NOMO-1 treated with dmso at 0.1 percent for 144 hours (cell line): ENCODE data around the gene KLHL2.
"Not testable (repeated sequence)": the region's sequence is repeated elsewhere in the genome, so short reads cannot be mapped to it uniquely, and the experiment has no call there.

Experiments used
- DNase-seq: peaks from one replicate; lab custom pipeline; 2025; ENCODE audit not compliant: unreplicated experiment; lab: John Stamatoyannopoulos, UW

The KLHL2 gene, protein sequence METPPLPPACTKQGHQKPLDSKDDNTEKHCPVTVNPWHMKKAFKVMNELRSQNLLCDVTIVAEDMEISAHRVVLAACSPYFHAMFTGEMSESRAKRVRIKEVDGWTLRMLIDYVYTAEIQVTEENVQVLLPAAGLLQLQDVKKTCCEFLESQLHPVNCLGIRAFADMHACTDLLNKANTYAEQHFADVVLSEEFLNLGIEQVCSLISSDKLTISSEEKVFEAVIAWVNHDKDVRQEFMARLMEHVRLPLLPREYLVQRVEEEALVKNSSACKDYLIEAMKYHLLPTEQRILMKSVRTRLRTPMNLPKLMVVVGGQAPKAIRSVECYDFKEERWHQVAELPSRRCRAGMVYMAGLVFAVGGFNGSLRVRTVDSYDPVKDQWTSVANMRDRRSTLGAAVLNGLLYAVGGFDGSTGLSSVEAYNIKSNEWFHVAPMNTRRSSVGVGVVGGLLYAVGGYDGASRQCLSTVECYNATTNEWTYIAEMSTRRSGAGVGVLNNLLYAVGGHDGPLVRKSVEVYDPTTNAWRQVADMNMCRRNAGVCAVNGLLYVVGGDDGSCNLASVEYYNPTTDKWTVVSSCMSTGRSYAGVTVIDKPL

DNA sequence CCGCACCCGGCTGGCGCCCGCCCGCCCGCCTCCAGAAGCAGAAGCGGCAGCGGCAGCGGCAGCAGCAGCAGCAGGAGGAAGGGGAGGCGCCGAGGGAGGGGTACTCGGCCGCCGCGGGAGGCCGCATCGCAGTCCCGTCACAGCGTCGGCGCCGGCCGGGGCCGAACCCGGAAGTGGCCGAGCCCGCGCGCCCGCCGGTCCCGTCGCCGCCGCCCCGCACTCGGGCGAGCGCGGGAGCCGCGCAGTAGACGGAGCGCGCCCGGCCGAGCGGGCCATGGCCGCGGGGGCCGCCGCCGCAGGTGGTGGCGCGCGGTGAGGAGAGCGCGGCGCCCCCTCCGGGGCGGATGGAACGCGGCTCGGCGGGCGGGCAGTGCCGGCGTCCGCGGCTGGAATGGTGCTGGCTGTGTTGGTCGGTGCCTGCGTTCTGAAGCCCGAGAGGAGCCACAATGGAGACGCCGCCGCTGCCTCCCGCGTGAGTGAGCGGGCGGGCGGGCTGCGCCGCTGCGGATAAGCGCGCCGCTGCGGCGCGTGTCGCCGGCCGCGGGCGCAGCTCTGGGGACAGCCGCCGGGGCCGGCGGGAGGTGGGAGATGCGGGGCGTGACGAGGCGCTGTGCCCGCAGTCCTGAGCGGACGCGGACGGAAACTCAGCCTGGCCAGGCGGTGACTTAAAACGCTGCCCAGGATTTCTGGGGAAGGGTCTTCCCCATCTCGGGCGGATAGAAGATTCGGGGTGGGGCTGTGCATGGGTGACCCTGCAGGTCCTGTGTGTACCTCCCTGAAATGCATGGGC lies at the start of gene KLHL2:
Gene KLHL2, plus strand, starts transcription at position 131 of the 790 bp plus-strand sequence. Its CDS starts 316 bp downstream, at position 447.
- DNase-seq: peak; percentile 82

DNA sequence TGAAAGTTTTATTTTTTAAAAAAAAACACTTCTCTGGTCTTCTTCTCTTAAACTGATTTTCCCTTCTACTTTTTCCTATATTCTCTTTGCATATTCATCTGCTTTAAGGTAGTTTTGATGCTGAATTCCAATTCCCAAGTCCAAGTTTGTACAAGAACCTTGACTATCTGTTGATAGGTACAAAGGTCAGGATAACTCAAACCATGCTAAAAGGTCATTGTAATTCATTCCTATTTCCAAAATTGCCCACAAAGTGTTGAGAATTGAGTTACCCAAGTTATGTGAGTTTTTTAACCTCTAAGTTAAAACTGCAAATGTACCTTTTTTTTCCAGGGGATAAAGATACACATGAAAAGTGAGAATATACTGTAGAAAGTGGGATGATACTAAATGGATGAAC lies 48.6 kb upstream of the KLHL2 start:
- no peak for DNase-seq

DNA sequence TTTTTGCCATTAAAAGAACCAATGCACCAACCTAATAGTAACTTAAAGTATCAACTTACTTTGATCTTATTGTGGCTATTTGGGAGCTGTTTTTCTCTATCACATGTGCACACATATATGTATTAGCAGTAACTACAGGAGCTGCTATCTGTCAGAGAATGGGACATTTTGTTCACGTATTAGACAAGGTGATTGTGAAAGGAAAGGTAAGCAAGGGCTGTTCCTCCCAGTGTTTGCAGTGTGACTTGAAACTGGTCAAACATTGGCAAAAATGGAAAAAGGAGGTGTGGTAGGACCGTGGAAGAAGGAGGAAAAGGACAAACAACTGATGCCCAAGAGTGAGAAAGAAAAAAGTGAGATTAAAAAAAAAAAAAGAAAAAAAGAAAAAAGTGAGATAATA lies 43.1 kb upstream of the KLHL2 start:
- DNase-seq: no peak

DNA sequence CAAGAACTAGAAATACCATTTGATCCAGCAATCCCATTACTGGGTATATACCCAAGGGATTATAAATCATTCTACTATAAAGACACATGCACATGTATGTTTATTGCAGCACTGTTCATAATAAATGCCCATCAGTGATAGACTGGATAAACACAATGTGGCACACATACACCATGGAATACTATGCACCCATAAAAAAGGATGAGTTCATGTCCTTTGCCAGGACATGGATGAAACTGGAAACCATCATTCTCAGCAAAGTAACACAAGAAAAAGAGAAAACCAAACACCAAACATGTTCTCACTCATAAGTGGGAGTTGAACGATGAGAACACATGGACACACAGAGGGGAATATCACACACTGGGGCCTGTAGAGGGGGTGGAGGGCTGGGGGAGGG lies 40.5 kb upstream of the KLHL2 start:
- DNase-seq: not testable (repeated sequence)

DNA sequence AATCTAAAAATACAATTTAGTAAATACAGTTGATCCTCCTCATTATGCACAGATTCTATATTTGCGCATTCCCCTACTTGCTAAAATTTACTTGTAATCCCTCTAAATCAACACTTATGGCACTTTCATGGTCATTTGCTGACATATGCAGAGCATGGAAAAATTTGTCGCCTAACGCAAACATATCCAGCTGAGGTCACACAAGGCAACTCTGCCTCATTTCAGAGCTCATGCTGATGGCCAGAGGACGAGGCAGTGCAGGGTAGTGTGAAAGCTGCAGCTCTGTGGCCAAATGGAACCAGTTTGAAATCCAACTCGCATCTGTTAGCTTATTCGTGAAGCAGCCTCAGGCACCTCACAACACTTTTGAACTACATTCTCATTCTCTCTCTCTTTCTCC lies 39.7 kb upstream of the KLHL2 start:
- no peak for DNase-seq

DNA sequence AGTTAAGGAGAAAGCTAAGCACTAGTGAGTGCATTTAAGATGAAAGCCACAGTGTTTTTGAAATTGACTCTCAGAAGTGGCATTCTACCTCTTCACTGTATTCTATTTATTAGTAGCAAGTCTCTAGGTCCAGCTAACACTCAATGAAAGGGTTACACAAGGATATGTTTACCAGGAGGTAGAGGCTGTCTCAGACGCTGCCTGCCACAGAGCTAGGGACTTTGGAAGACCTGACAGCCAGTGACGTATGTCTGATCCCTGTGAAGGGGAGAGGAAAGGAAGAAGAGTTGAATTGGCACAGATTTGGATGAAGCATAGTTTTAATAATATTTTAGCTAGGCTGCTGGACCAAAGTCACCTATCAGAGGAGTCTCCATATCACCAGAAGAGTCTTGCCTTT lies 36.5 kb upstream of the KLHL2 start:
- no peak for DNase-seq

DNA sequence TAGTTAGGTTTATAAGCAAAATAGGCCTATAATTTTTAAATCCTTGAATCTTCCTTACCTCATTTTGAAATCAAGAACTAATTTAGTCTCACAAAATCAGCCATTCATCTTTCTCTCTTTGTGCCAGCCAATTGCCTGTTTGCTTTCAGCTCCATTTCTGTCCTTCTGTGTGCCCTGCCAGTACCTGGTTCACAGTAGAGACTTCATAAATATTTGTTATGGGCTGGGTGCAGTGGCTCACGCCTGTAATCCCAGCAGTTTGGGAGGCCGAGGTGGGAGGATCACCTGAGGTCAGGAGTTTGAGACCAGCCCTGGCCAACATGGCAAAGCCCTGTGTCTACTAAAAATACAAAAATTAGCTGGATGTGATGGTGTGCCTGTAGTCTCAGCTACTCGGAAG lies 31.9 kb upstream of the KLHL2 start:
- DNase-seq: not testable (repeated sequence)

DNA sequence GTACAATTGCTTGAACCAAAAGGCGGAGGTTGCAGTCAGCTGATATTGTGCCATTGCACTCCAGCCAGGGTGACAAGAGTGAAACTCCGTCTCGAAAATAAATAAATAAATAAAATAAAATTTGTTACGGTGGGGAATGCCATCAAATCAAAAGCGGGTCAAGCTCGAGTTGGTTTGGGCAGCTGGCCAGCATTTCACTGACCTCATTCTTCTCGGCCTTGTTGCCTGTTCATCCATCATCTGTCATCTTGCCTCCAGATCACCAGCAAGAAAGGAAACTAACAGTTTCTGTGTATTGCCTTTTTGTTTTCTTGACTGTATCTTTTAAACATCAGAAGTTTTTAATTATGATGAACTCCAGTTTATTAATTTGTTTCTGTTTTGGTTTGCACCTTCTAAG lies 31.5 kb upstream of the KLHL2 start:
- no peak for DNase-seq

DNA sequence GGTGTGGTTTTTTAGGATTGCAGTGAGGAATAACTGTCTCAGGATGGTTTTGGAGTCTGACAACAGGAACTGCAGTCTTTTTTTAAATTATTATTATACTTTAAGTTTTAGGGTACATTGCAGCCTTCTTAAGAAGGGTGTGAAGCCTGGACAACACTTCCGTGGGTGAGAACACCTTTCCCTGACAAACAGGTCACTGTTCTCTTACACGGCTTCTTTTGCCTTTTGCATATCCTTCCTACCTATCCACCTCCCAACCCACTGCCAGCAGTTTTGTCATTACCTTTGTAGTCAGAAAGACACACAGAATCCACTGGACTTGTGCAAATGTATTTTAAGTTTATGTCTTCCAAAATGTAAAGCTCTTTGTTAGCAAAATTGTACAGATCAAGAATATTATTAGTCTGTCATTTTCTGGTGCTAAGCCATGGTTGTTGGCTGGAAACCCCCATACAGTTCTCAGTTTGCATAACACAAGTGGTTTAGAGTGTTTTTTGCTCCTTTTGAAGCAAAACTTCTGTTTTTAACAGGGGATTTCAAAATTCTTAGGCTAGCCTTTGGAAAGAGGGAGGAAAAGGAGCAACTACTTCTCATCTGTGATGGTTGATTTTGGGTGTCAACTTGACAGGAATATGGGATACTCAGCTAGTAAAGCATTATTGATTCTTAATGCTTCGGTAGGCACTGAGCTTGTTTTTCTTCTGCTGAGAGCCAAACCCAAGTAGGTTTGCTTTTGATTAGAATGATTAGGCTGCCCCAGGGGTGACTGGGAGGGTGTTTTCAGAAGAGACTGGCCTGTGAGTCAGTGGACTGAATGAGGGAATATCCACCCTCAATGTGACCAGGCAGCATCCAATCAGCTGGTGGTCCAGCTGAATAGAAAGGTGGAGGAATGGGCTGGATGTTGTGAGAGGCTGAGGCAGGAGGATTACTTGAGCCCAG lies 29.4 kb upstream of the KLHL2 start:
- DNase-seq: no peak

DNA sequence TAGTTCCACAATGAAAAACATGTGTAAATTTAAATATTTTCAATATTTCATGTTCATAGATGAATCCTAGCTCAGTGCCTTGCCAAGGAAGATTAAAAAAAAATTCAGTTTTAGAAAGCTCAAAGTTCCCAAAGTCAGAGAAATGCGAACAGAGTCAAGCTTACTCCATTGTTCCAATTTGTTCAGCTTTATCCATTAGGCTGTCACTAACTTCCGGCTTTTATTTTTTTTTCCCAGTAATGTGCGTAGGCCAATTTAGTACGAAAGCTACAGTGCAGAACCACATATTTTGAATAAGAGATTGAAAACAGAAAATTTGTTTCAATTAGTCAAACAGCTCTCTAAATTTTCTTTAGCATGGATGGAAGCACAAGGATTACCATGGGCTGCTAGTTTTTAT lies 23.1 kb upstream of the KLHL2 start:
- no peak for DNase-seq

DNA sequence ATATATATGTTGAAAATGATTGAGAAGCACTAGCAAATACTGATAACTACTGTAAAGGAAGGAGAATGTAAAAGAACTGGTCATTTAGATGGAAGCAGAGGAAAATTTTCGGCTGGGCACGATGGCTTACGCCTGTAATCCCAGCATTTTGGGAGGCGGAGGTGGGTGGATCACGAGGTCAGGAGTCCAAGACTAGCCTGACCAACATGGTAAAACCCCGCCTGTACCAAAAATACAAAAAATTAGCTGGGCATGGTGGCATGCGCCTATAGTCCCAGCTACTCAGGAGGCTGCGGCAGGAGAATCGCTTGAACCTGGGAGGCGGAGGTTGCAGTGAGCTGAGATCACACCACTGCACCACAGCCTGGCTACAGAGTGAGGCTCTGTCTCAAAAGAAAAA lies 22.4 kb upstream of the KLHL2 start:
- not testable (repeated sequence) for DNase-seq

DNA sequence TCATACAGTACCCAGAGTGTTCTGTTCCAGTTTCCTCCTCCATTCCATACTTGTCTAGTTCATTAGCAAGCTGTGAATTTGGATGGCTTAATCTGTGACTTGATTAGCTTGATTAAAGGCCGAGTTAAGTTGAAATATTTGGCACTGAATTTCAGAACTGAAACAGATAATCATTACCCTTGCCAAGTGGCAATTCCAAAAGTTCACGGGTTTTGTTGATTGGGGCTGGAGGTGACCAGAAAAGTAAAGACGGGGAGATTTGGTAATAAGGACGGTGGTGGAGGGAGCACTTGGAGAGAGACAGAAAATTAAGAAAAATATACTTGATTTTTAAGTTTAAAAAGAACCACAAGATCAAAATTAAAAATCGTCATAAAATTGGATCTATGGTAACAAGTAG lies 21.9 kb upstream of the KLHL2 start:
- no peak for DNase-seq

DNA sequence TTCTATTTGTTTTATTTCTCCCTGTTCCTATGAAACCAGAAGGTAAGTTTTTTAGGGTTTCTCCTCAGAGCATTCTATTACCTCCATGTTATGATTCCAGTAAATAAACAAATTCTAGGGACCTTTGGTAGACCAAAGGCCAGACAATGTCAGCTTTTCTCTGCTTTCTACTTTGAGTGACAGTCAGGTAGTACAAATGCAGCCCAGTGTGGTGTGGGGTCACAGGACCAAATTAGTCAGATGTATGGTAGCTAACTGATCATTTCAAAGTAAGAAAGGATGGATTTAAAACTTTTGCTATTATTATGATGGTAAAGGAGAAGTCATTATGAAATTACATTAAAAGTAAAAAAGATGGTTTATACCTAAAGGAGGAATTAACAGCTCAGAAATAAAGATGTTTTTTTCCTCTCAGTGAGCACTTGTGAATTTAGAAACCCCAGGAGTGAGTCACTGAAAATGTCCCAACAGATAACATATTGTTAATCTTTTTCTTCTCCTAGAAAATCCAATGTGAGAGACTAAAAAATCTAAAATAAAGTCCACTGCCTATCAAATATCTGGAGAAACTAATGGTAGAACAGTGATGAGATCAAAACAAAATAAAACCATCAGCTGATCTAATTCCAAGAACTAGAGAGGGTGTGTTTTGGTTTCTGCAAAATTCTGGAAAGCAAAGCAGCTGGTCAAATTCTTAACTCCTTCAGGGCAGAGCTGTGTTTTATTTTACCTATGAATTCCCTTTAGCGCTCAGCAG lies 16.6 kb upstream of the KLHL2 start:
- DNase-seq: no peak

DNA sequence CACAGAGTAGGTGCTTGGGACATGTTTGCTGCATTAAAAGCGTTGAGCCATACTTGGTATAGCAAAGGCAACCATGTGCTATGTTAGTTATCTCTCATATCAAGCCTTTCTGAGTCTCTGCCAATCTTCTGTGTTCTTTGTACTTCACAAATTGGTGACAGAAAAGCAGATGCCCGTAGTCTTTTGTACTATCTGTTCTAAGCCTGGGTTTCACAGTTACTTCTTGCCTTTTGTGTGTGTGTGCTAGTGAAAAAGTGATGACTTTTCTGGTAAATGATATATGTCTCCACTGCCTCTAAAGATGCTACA lies 16.1 kb upstream of the KLHL2 start:
- no peak for DNase-seq

DNA sequence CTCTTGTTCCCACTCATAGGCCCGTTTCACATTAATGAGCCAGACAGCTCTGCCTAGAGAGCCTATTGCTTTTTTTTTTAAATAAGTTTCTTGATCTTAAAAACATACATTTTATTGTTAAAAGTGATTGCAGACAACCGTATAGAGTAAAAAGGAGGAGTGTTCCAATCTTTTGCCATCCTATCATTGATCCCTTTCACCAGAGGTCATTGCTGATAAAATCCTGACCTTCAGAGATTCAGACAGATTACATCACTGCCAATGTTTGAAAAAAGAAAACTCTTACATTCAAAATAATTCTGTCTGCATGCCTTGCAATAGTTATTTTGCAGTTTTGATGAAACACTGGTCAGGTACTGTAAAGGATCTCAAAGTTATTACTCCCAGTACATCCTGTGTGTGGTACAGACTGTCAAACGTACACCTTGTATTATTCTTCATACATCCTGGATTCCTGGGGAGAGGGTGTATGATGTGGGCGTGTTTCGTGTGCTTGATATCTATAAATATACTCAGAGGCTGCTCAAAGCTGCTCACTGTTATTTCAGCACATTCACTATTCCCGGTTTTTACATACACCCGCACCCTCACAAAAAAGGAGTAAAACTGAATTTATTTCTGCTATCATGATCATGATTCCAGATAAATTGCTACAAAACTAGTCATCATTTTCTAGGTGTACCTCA lies 15.4 kb upstream of the KLHL2 start:
- no peak for DNase-seq

DNA sequence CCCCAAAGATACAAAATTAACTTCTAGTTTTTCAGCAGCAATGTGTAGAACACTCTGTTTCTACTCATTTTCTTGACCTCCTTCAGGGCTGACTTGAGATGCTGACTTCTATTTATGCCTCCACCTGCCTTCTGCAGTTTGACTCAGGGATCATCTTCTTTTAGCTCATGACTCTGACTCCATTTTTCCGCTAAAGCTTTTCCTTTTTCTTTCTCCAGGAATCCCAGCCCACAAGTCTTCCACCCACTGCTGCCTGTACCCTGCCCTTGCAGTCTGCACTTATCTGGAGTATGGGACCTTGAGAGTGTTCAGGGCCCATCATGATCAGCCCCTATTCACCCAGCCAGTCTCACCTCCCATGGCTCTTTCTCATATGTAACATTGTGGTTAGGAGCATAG lies 14.9 kb upstream of the KLHL2 start:
- DNase-seq: no peak

DNA sequence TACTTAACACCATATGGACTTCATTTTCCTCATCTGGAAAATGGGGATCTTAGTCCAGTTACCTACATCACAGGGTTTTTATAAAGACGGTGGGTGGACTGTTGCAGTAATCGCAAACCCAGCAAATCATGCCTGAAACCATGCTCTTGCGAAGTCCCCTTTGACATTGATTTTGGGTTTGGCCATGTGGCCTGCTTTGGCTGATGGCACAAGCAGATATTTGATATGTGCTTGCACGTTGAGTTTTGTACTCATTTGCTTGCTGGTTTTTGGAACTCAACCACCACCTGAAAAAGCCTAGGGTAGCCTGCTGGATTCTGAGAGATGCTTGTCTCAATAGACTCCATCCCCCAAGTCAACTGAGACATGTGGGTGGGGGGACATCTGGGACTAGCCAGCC lies 14.4 kb upstream of the KLHL2 start:
- no peak for DNase-seq

DNA sequence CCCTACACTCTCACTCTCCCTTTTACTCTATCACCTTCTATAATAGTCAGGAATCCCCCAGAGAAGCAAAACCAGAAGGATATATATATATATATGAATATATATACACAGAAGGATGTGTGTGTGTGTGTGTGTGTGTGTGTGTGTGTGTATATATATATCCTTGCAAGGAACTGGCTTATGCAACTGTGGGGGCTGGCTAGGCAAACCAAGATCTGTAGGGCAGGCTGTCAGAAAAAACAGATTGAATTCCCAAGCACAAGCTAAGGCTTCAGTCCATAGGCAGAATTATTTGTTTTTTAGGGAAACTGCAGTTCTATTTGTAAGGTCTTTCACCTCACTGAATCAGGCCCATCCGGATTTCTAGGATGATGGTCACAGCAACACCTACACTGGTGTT lies 13.0 kb upstream of the KLHL2 start:
- no peak for DNase-seq

DNA sequence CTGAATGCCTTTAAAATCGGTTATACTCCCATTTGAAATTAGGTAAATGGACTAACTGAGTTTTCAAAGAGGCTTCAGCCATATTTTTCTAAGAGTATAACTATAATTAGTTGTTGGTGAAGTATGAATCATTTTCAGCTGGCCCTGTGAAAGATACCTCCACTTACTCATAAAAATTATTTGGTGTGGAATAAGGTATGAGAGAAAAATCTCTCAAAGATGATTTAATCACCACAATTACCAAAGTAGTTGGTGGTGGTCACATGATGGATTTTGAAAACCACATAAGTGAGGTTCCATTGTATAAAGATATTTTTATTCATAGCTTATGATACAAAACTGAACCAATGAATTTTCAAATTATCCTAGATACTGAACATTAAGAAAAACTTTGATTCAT lies 9.0 kb upstream of the KLHL2 start:
- no peak for DNase-seq

DNA sequence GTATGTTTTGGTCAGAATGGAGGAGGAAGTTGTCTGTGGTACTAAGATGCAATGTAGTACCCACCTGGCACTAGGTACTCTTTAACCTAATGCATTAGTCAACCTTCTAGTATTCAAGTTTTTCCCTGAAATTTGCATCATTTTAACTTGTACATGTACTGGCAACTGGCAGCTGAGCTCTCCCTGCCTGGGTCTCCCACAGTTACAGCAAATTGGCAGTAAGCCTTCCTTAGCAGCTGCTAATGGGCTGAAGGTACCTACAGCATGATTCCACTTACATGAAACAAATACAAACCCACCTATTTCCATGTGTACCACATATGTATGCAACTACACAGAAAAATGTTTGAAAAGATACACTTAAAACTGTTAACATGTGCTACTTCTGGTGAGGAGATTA lies 8.1 kb upstream of the KLHL2 start:
- no peak for DNase-seq
